Esophagus muscularis mucosa (tissue), 4 donors: Measurements from ENCODE around the gene PASK. TPM values are rescaled to one million over a fixed set of nuclear protein-coding genes. Genes with fewer than 3 reads are reported as not detected.

Experiments used
- DNase-seq: peaks from one replicate; pipeline ENCODE4 v3.0.0-alpha.2; 2017; ENCODE audit errors: extremely low spot score
- H3K27ac ChIP-seq, 4 donors: fragments of 200-600 bp; sonication (generic); replicated peaks in 1 of 4; 1 replicate in 3 of 4; 2 replicates in 1 of 4; pipeline ENCODE4 v1.5.1; 2016 to 2019; ENCODE audit warnings: mild to moderate bottlenecking in 1 of 4
- H3K27me3 ChIP-seq, 4 donors: fragments of 200-600 bp; sonication (generic); one replicate each; pipeline versions ENCODE4 v1.5.1 to v1.6.0; 2016 to 2019
- H3K36me3 ChIP-seq, 4 donors: fragments of 200-600 bp; sonication (generic); one replicate each; pipeline ENCODE4 v1.5.1; 2016 to 2019
- H3K4me1 ChIP-seq, 4 donors: fragments of 200-600 bp; sonication (generic); one replicate each; pipeline ENCODE4 v1.5.1; 2016 to 2019
- H3K4me3 ChIP-seq, 4 donors: fragments of 200-600 bp; sonication (generic); 1 replicate in 2 of 4; 2 replicates in 2 of 4; pipeline ENCODE4 v1.5.1; 2016 to 2019; ENCODE audit warnings: mild to moderate bottlenecking in 4 of 4, moderate library complexity in 1 of 4
- H3K9me3 ChIP-seq, 4 donors: fragments of 200-600 bp; sonication (generic); 1 replicate in 3 of 4; 2 replicates in 1 of 4; pipeline ENCODE4 v1.5.1; 2016 to 2019
- CTCF ChIP-seq, 3 experiments: fragments of 200-600 bp in 2 of 3; fragments of 450-650 bp in 1 of 3; sonication (generic) in 2 of 3; IDR thresholded peaks; one replicate each; pipeline ENCODE4 v1.5.1; 2017 to 2019; ENCODE audit warnings: antibody characterized with exemption in 3 of 3, mild to moderate bottlenecking in 2 of 3, moderate library complexity in 1 of 3
- EP300 ChIP-seq: sonication (generic); formaldehyde crosslinking; IDR thresholded peaks from one replicate; pipeline ENCODE4 v1.6.1; 2017; ENCODE audit warnings: antibody characterized with exemption
- POLR2A ChIP-seq: fragments of 450-650 bp; IDR thresholded peaks from one replicate; pipeline ENCODE4 v1.6.1; 2017; ENCODE audit warnings: antibody characterized with exemption, moderate library complexity, mild to moderate bottlenecking, low read depth
- POLR2AphosphoS5 ChIP-seq, 2 donors: sonication (generic); formaldehyde crosslinking; IDR thresholded peaks; one replicate each; pipeline ENCODE4 v1.6.1; 2017; ENCODE audit warnings: antibody characterized with exemption in 2 of 2
- WGBS: methylation state at CpG from one replicate; pipeline ENCODE4 v1.1.5; 2018; 5-methylcytosine and 5-hydroxymethylcytosine counted together
- intact Hi-C: fragments of 100-400 bp; cut with DNase I; formaldehyde crosslinking; loops from one replicate; pipeline ENCODE4 v1.15.1; 2023
- total RNA-seq, 4 donors: library from RNA; depleted of rRNA; stranded (reverse); fragments of >200 nt; gene quantifications; one replicate each; pipeline versions ENCODE4 v1.1.0 to v1.2.1, GENCODE V29; 2016

The PASK gene
- total RNA-seq, 4 donors from 2014 or later, result 1.5 to 3.3 (median 2.2) TPM

- TF ChIP-seq POLR2AphosphoS5 (IDR thresholded peaks at IDR 0.05), result no peak
- TF ChIP-seq EP300, result no peak
- no peaks in the 10 kb centered on the region for H3K27me3 ChIP-seq
- 81% methylated on average over 5 of the region's 5 CpGs for WGBS
- intact Hi-C loops, result no loop called here
- H3K4me3 ChIP-seq, result no peak overlapping the region
- peaks cover 0 to 4% (median 0%) of the 10 kb centered on the region in 4 donors for H3K4me1 ChIP-seq
- peaks cover 0 to 34% (median 32%) of the 10 kb centered on the region in 4 donors for H3K36me3 ChIP-seq
- no peak overlapping the region for H3K27ac ChIP-seq
- no peak for DNase-seq
- H3K9me3 ChIP-seq, result no peaks in the 10 kb centered on the region
These were observed 66.2 kb downstream of the PASK start for GRCh38 chr2:241083091-241083415.

GRCh38 chr2:241082341-241083090, 66.8 kb downstream of the PASK start:
- Histone ChIP-seq H3K4me1 (peaks cover 0 to 4% (median 0%) of the 10 kb centered on the region in 4 donors), H3K36me3 (peaks cover 0 to 28% (median 26%) of the 10 kb centered on the region in 4 donors), H3K4me3 (no peak overlapping the region), H3K27ac (no peak overlapping the region), H3K27me3 (no peaks in the 10 kb centered on the region), H3K9me3 (no peaks in the 10 kb centered on the region)
- TF ChIP-seq CTCF (IDR thresholded peaks at IDR 0.05), result no peak
- TF ChIP-seq POLR2AphosphoS5 (IDR thresholded peaks at IDR 0.05), result no peak
- TF ChIP-seq POLR2A, result no peak
- no peak for TF ChIP-seq EP300
- WGBS, result 85% methylated on average over 14 of the region's 14 CpGs
- DNase-seq, result no peak
- intact Hi-C loops, result no loop called here

GRCh38 chr2:241081643-241082340, 67.5 kb downstream of the PASK start:
- H3K27me3 ChIP-seq, result no peaks in the 10 kb centered on the region
- peaks cover 0 to 4% (median 0%) of the 10 kb centered on the region in 4 donors for H3K4me1 ChIP-seq
- H3K36me3 ChIP-seq, result peaks cover 0 to 21% (median 19%) of the 10 kb centered on the region in 4 donors
- no peak overlapping the region for H3K27ac ChIP-seq
- no peak overlapping the region for H3K4me3 ChIP-seq
- no peak for DNase-seq
- H3K9me3 ChIP-seq, result no peaks in the 10 kb centered on the region
- intact Hi-C loops, result no loop called here
- no peak for TF ChIP-seq EP300
- no peak for TF ChIP-seq POLR2AphosphoS5 (IDR thresholded peaks at IDR 0.05)
- TF ChIP-seq POLR2A, result no peak
- TF ChIP-seq CTCF (IDR thresholded peaks at IDR 0.05), result no peak
- 80% methylated on average over 6 of the region's 28 CpGs for WGBS

GRCh38 chr2:241081190-241081642, 68.1 kb downstream of the PASK start:
- H3K36me3 ChIP-seq, result peaks cover 0 to 18% (median 14%) of the 10 kb centered on the region in 4 donors
- 61% methylated on average over 8 of the region's 9 CpGs for WGBS

More at GRCh38 chr2:241081190-241081642, 68.1 kb downstream of the PASK start:
- Histone ChIP-seq H3K4me1 (peaks cover 0 to 4% (median 0%) of the 10 kb centered on the region in 4 donors), H3K9me3 (no peaks in the 10 kb centered on the region), H3K27ac (no peak overlapping the region), H3K27me3 (no peaks in the 10 kb centered on the region), H3K4me3 (no peak overlapping the region)
- no peak for DNase-seq
- intact Hi-C loops, result no loop called here
- TF ChIP-seq CTCF (IDR thresholded peaks at IDR 0.05), result no peak
- TF ChIP-seq POLR2AphosphoS5 (IDR thresholded peaks at IDR 0.05), result no peak
- no peak for TF ChIP-seq POLR2A
- no peak for TF ChIP-seq EP300
